ENCODE results near the gene RASGEF1C. TPM values are rescaled to one million over a fixed set of nuclear protein-coding genes. Genes with fewer than 3 reads are reported as not detected.
A peak's percentile ranks its signal among the peaks of the same experiment; 100 is the strongest.

Gene RASGEF1C
- total RNA-seq, 4 donors from 2014 or later: 1.2 to 3.1 (median 2.5) TPM

GRCh38 chr5:180250329-180250728 lies 41.3 kb upstream of the RASGEF1C start:
- H3K27me3 ChIP-seq: no peaks in the 10 kb centered on the region
- H3K9me3 ChIP-seq: peaks cover 0 to 83% (median 49%) of the 10 kb centered on the region in 4 donors
- WGBS: 85% methylated on average over 4 of the region's 4 CpGs
- no peaks in the 10 kb centered on the region for H3K4me1 ChIP-seq
- H3K4me3 ChIP-seq: no peak overlapping the region
- DNase-seq (ENCODE audit: extremely low spot score): no peak
- intact Hi-C loops (cut with DNase I): no loop called here
- H3K36me3 ChIP-seq: peaks cover 57 to 95% (median 80%) of the 10 kb centered on the region in 4 donors
- no peak overlapping the region for H3K27ac ChIP-seq (replicated peaks in 1 of 4)
- TF ChIP-seq EP300 (IDR thresholded peaks at IDR 0.05): no peak

DNA sequence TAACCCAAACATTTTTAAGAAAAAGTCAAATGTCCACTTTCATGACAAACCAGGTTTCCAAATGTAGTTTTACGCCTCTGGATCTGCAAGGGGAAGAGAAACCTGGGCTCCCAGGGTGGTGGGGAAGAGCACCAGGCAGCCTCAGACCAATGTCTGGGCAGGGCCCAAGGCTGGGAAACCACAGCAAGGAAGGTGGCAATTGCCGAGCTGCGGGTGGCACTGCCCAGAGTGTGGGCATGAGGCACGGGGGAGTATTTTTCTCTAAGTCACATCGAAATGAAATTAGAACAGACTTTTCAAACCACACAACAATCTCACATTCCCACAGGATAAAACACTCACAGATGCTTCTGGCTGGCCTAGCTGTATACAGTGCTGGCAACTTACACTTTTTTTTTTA lies 32.6 kb upstream of the RASGEF1C start:
- intact Hi-C loops (cut with DNase I): no loop called here
- no peaks in the 10 kb centered on the region for H3K4me1 ChIP-seq
- peaks cover 0 to 14% (median 0%) of the 10 kb centered on the region in 4 donors for H3K9me3 ChIP-seq
- peaks cover 48 to 99% (median 84%) of the 10 kb centered on the region in 4 donors for H3K36me3 ChIP-seq
- no peaks in the 10 kb centered on the region for H3K27me3 ChIP-seq
- H3K4me3 ChIP-seq: no peak overlapping the region
- 91% methylated on average over 5 of the region's 5 CpGs for WGBS
- DNase-seq (ENCODE audit: extremely low spot score): peak; percentile 42
- H3K27ac ChIP-seq (replicated peaks in 1 of 4): no peak overlapping the region
- TF ChIP-seq POLR2AphosphoS5 (IDR thresholded peaks at IDR 0.05): no peak
- TF ChIP-seq POLR2A (IDR thresholded peaks at IDR 0.05; ENCODE audit: low read depth): no peak
- TF ChIP-seq CTCF (IDR thresholded peaks at IDR 0.05): no peak
- TF ChIP-seq EP300 (IDR thresholded peaks at IDR 0.05): no peak

DNA sequence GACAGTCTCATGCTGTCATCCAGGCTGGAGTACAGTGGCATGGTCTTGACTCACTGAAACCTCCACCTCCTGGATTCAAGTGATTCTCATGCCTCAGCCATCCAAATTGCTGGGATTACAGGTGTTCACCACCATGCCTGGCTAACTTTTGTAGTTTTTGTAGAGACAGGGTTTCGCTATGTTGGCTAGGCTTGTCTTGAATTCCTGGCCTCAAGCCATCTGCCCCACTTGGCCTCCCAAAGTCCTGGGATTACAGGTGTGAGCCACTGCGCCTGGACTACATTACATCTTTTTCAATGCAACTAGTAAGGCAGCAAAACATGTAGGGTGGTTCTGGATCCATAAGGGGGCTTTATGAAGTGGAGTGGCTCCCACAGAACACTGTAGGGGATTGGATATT lies 29.6 kb upstream of the RASGEF1C start:
- Histone ChIP-seq H3K9me3 (peaks cover 0 to 16% (median 0%) of the 10 kb centered on the region in 4 donors), H3K27me3 (no peaks in the 10 kb centered on the region), H3K4me1 (no peaks in the 10 kb centered on the region), H3K36me3 (peaks cover 61 to 100% (median 92%) of the 10 kb centered on the region in 4 donors), H3K4me3 (no peak overlapping the region), H3K27ac (replicated peaks in 1 of 4) (no peak overlapping the region)
- intact Hi-C loops (cut with DNase I): no loop called here
- DNase-seq (ENCODE audit: extremely low spot score): no peak
- TF ChIP-seq EP300 (IDR thresholded peaks at IDR 0.05) (no peak), POLR2A (IDR thresholded peaks at IDR 0.05; ENCODE audit: low read depth) (no peak), CTCF (IDR thresholded peaks at IDR 0.05) (no peak), POLR2AphosphoS5 (IDR thresholded peaks at IDR 0.05) (no peak)
- 100% methylated on average over 2 of the region's 2 CpGs for WGBS

- Histone ChIP-seq H3K4me1 (no peaks in the 10 kb centered on the region), H3K36me3 (peaks cover 55 to 97% (median 85%) of the 10 kb centered on the region in 4 donors), H3K4me3 (no peak overlapping the region), H3K27me3 (no peaks in the 10 kb centered on the region), H3K9me3 (peaks cover 0 to 16% (median 0%) of the 10 kb centered on the region in 4 donors), H3K27ac (replicated peaks in 1 of 4) (no peak overlapping the region)
- intact Hi-C loops (cut with DNase I): no loop called here
- WGBS: 95% methylated on average over 1 of the region's 1 CpG
- DNase-seq (ENCODE audit: extremely low spot score): no peak
- TF ChIP-seq POLR2AphosphoS5 (IDR thresholded peaks at IDR 0.05) (no peak), POLR2A (IDR thresholded peaks at IDR 0.05; ENCODE audit: low read depth) (no peak), EP300 (IDR thresholded peaks at IDR 0.05) (no peak), CTCF (IDR thresholded peaks at IDR 0.05) (no peak)
These were observed 26.8 kb upstream of the RASGEF1C start for GRCh38 chr5:180235846-180236245.

DNA sequence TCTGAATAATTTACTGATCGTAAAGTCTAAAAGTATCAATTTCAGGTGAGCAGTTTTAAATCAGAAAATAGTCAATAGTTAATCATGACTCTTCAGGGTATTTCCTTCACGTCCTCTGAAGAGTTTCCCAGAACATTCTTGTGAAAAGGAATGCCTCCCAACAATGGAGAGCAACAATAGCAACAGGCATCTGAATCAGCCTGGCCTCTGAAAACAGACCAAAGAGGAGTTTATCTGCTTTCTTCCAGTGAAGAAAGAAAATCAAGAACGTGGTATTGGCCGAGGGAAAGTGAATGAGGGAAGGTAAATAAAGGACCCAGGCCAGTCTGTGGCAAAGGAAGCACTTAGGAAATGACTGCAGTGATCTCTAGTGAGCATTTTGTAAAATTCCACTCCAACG lies 26.1 kb upstream of the RASGEF1C start:
- Histone ChIP-seq H3K27ac (replicated peaks in 1 of 4) (no peak overlapping the region), H3K36me3 (peaks cover 49 to 90% (median 77%) of the 10 kb centered on the region in 4 donors), H3K4me1 (no peaks in the 10 kb centered on the region), H3K9me3 (peaks cover 0 to 16% (median 0%) of the 10 kb centered on the region in 4 donors), H3K4me3 (no peak overlapping the region), H3K27me3 (no peaks in the 10 kb centered on the region)
- no peak for TF ChIP-seq EP300 (IDR thresholded peaks at IDR 0.05)
- TF ChIP-seq POLR2A (IDR thresholded peaks at IDR 0.05; ENCODE audit: low read depth): no peak
- no peak for TF ChIP-seq POLR2AphosphoS5 (IDR thresholded peaks at IDR 0.05)
- no peak for TF ChIP-seq CTCF (IDR thresholded peaks at IDR 0.05)
- intact Hi-C loops (cut with DNase I): no loop called here
- 90% methylated on average over 5 of the region's 5 CpGs for WGBS
- DNase-seq (ENCODE audit: extremely low spot score): no peak
